ENCODE results near the gene KDM5C. TPM values are rescaled to one million over a fixed set of nuclear protein-coding genes. Genes with fewer than 3 reads are reported as not detected.

The KDM5C gene
- total RNA-seq, 1 donor from 2014 or later: 67.5 TPM

DNA sequence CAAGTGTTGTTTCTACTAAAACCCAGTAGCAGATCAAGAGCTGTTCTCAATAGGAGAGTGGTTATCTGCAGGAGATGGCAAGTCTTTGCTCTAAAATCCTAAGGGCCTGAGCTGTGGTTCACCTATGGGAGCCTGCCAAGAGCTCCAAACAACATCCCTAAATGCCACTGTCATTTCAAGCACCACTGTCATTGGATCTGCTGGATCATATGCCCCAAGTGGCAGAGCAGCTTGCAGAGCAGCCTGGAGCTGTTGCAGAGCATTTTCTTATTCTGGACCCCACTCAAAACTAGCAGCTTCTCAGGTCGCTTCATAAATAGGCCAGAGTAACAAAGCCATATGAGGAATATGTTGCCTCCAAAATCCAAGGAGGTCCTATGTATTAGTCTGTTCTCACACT is 71.4 kb downstream of the KDM5C start:
- no peak for ATAC-seq
- Histone ChIP-seq H3K4me3 (no peak overlapping the region), H3K36me3 (no peaks in the 10 kb centered on the region), H3K27me3 (ENCODE audit: low read depth) (no peaks in the 10 kb centered on the region), H3K4me1 (no peaks in the 10 kb centered on the region), H3K9me3 (no peaks in the 10 kb centered on the region), H3K27ac (no peak overlapping the region)
- no peak for DNase-seq
- intact Hi-C loops (cut with DNase I): no loop called here
- TF ChIP-seq, protein P1, sequence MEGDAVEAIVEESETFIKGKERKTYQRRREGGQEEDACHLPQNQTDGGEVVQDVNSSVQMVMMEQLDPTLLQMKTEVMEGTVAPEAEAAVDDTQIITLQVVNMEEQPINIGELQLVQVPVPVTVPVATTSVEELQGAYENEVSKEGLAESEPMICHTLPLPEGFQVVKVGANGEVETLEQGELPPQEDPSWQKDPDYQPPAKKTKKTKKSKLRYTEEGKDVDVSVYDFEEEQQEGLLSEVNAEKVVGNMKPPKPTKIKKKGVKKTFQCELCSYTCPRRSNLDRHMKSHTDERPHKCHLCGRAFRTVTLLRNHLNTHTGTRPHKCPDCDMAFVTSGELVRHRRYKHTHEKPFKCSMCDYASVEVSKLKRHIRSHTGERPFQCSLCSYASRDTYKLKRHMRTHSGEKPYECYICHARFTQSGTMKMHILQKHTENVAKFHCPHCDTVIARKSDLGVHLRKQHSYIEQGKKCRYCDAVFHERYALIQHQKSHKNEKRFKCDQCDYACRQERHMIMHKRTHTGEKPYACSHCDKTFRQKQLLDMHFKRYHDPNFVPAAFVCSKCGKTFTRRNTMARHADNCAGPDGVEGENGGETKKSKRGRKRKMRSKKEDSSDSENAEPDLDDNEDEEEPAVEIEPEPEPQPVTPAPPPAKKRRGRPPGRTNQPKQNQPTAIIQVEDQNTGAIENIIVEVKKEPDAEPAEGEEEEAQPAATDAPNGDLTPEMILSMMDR (IDR thresholded peaks at IDR 0.05): no peak

Small RNA genes lying within 50 kb of the gene (microRNA-seq; reads per million reads assigned to microRNA genes)
- not detected for gene MIR6894 (ENCODE audit: borderline number of aligned reads)
- not detected for gene MIR6895 (ENCODE audit: borderline number of aligned reads)

Other genes starting within 250 kb of the KDM5C start
- gene GPR173, start 176.4 kb downstream of the KDM5C start, total RNA-seq: 0.56 TPM
- 27.9 TPM for gene TSPYL2, start 142.8 kb downstream of the KDM5C start, total RNA-seq
- 14.8 TPM for gene KANTR, start 131.1 kb downstream of the KDM5C start, total RNA-seq
- 24.0 TPM for gene IQSEC2, start 56.4 kb upstream of the KDM5C start, total RNA-seq
- gene SMC1A, start 197.4 kb upstream of the KDM5C start, total RNA-seq: 52.0 TPM
- 3.0 TPM for gene RIBC1, start 197.7 kb upstream of the KDM5C start, total RNA-seq
- 51.6 TPM for gene HSD17B10, start 209.2 kb upstream of the KDM5C start, total RNA-seq